Putamen (tissue), 1 donor: ENCODE data around the gene EXOC6B.

Experiments
- DNase-seq: peaks from one replicate; pipeline ENCODE4 v3.0.0-alpha.2; 2016; ENCODE audit warnings: low spot score

EXOC6B gene

GRCh38 chr2:72210470-72210869 lies 615.4 kb downstream of the EXOC6B start:
- no peak for DNase-seq

- no peak for DNase-seq
These were observed 617.6 kb downstream of the EXOC6B start for GRCh38 chr2:72208225-72208624.

- DNase-seq: no peak
These were observed 618.5 kb downstream of the EXOC6B start for GRCh38 chr2:72207334-72207733.

GRCh38 chr2:72205504-72205881 lies 620.3 kb downstream of the EXOC6B start:
- DNase-seq: no peak

GRCh38 chr2:72204786-72205503 lies 620.9 kb downstream of the EXOC6B start:
- no peak for DNase-seq

- DNase-seq: no peak
These were observed 621.6 kb downstream of the EXOC6B start for GRCh38 chr2:72204156-72204785.

GRCh38 chr2:72198532-72199241 lies 627.1 kb downstream of the EXOC6B start:
- no peak for DNase-seq

GRCh38 chr2:72193723-72194122 lies 632.1 kb downstream of the EXOC6B start:
- DNase-seq: no peak

GRCh38 chr2:72191441-72191840 lies 634.4 kb downstream of the EXOC6B start:
- no peak for DNase-seq

- no peak for DNase-seq
These were observed 640.6 kb downstream of the EXOC6B start for GRCh38 chr2:72185206-72185605.

GRCh38 chr2:72183466-72183865 lies 642.4 kb downstream of the EXOC6B start:
- no peak for DNase-seq

- no peak for DNase-seq
These were observed 642.8 kb downstream of the EXOC6B start for GRCh38 chr2:72183016-72183415.

- DNase-seq: no peak
These were observed 643.3 kb downstream of the EXOC6B start for GRCh38 chr2:72182547-72182946.

- DNase-seq: no peak
These were observed 644.2 kb downstream of the EXOC6B start for GRCh38 chr2:72181616-72182015.

- DNase-seq: no peak
These were observed 645.5 kb downstream of the EXOC6B start for GRCh38 chr2:72180351-72180750.

- DNase-seq: no peak
These were observed 647.3 kb downstream of the EXOC6B start for GRCh38 chr2:72178551-72178950.

GRCh38 chr2:72176281-72176680 lies 649.6 kb downstream of the EXOC6B start:
- DNase-seq: no peak

- DNase-seq: no peak
These were observed 650.2 kb downstream of the EXOC6B start for GRCh38 chr2:72175636-72176035.

GRCh38 chr2:72173640-72174321 lies 652.1 kb downstream of the EXOC6B start:
- no peak for DNase-seq

- DNase-seq: no peak
These were observed 653.4 kb downstream of the EXOC6B start for GRCh38 chr2:72172478-72172877.

- no peak for DNase-seq
These were observed 659.6 kb downstream of the EXOC6B start for GRCh38 chr2:72166279-72166678.

- DNase-seq: no peak
These were observed 660.0 kb downstream of the EXOC6B start for GRCh38 chr2:72165792-72166191.

GRCh38 chr2:72162574-72162973 lies 663.3 kb downstream of the EXOC6B start:
- DNase-seq: no peak
